ENCODE results near the gene ACOX3. TPM values are rescaled to one million over a fixed set of nuclear protein-coding genes. Genes with fewer than 3 reads are reported as not detected.

Gene ACOX3
- total RNA-seq, 6 donors from 2014 or later: 23.7 to 56.6 (median 31.8) TPM

GRCh38 chr4:8442596-8443358 lies 2.3 kb upstream of the ACOX3 start:
- DNase-seq (no peak), ATAC-seq (ENCODE audit: low FRiP score in 2 of 2) (no peak)
- no peak for TF ChIP-seq POLR2A (IDR thresholded peaks at IDR 0.05)
- TF ChIP-seq POLR2AphosphoS5 (IDR thresholded peaks at IDR 0.05): no peak
- no peak for TF ChIP-seq EP300 (IDR thresholded peaks at IDR 0.05)
- no peak for TF ChIP-seq CTCF (IDR thresholded peaks at IDR 0.05)
- H3K4me1 ChIP-seq: peaks cover 19 to 52% (median 34%) of the 10 kb centered on the region in 4 donors
- peak overlapping the region in 1 of 4 donors; percentile 11 for H3K27ac ChIP-seq
- no peaks in the 10 kb centered on the region for H3K9me3 ChIP-seq
- no peaks in the 10 kb centered on the region for H3K27me3 ChIP-seq
- H3K4me3 ChIP-seq: peak overlapping the region in 1 of 4 donors; percentile 99
- 77 to 82% methylated on average over 10 of the region's 10 CpGs for WGBS, 2 donors
- peaks cover 0 to 21% (median 14%) of the 10 kb centered on the region in 4 donors for H3K36me3 ChIP-seq

- ATAC-seq (ENCODE audit: low FRiP score in 2 of 2) (no peak), DNase-seq (no peak)
- TF ChIP-seq POLR2AphosphoS5 (IDR thresholded peaks at IDR 0.05) (no peak), CTCF (IDR thresholded peaks at IDR 0.05) (no peak), EP300 (IDR thresholded peaks at IDR 0.05) (no peak), POLR2A (IDR thresholded peaks at IDR 0.05) (no peak)
- Histone ChIP-seq H3K4me1 (peaks cover 25 to 61% (median 44%) of the 10 kb centered on the region in 4 donors), H3K9me3 (no peaks in the 10 kb centered on the region), H3K27ac (peak overlapping the region in 1 of 4 donors; percentile 88), H3K36me3 (peaks cover 0 to 11% (median 6%) of the 10 kb centered on the region in 4 donors), H3K4me3 (peak overlapping the region; percentile 83 to 100 (median 98)), H3K27me3 (no peaks in the 10 kb centered on the region)
- WGBS, 2 donors: 51 to 60% methylated on average over 17 of the region's 17 CpGs
Observed at GRCh38 chr4:8441499-8442091, 1.1 kb upstream of the ACOX3 start.

GRCh38 chr4:8439914-8440491 lies 520 bp downstream of the ACOX3 start:
- Histone ChIP-seq H3K27ac (peak overlapping the region; percentile 88 to 96 (median 92)), H3K9me3 (no peaks in the 10 kb centered on the region), H3K27me3 (no peaks in the 10 kb centered on the region), H3K36me3 (peaks cover 0 to 5% (median 0%) of the 10 kb centered on the region in 4 donors), H3K4me3 (peak overlapping the region; percentile 12 to 99 (median 90)), H3K4me1 (peaks cover 31 to 77% (median 52%) of the 10 kb centered on the region in 4 donors)
- ATAC-seq (ENCODE audit: low FRiP score in 2 of 2) (peak; percentile 65 to 66), DNase-seq (peak in 1 of 2 donors; percentile 48)
- TF ChIP-seq CTCF (IDR thresholded peaks at IDR 0.05): no peak
- TF ChIP-seq POLR2A (IDR thresholded peaks at IDR 0.05): no peak
- no peak for TF ChIP-seq POLR2AphosphoS5 (IDR thresholded peaks at IDR 0.05)
- TF ChIP-seq EP300 (IDR thresholded peaks at IDR 0.05): no peak
- whole genome bisulfite sequencing, 2 donors: 2 to 25% methylated on average over 12 of the region's 12 CpGs

GRCh38 chr4:8439168-8439567 lies 1.4 kb downstream of the ACOX3 start:
- TF ChIP-seq POLR2A (IDR thresholded peaks at IDR 0.05) (no peak), EP300 (IDR thresholded peaks at IDR 0.05) (no peak), CTCF (IDR thresholded peaks at IDR 0.05) (no peak), POLR2AphosphoS5 (IDR thresholded peaks at IDR 0.05) (no peak)
- Histone ChIP-seq H3K36me3 (no peaks in the 10 kb centered on the region), H3K9me3 (no peaks in the 10 kb centered on the region), H3K27ac (peak overlapping the region; percentile 88 to 96 (median 92)), H3K4me3 (peak overlapping the region in 1 of 4 donors; percentile 99), H3K4me1 (peaks cover 35 to 82% (median 55%) of the 10 kb centered on the region in 4 donors), H3K27me3 (no peaks in the 10 kb centered on the region)
- no peak for DNase-seq
- ATAC-seq (ENCODE audit: low FRiP score in 2 of 2): no peak
- 42 to 51% methylated on average over 3 of the region's 3 CpGs for WGBS, 2 donors
